H9 (cell line): ENCODE data around the gene CAPN5. TPM values are rescaled to one million over a fixed set of nuclear protein-coding genes. Genes with fewer than 3 reads are reported as not detected.

ENCODE experiments used
- DNase-seq: peaks from one replicate; pipeline ENCODE4 v3.0.0-alpha.2; 2017
- H2AFZ ChIP-seq: one replicate; pipeline ENCODE4 v1.6.1; 2013; ENCODE audit warnings: mild to moderate bottlenecking, low read length, control low read depth, moderate library complexity
- H2AK5ac ChIP-seq: 2 replicates; pipeline ENCODE4 v1.6.1; 2013; ENCODE audit warnings: low read length, control low read depth, mixed read lengths; ENCODE audit not compliant: insufficient read length
- H2BK120ac ChIP-seq: one replicate; pipeline ENCODE4 v1.6.1; 2013; ENCODE audit warnings: low read depth, mild to moderate bottlenecking, low read length, control low read depth, inconsistent platforms; ENCODE audit not compliant: poor library complexity, severe bottlenecking
- H2BK12ac ChIP-seq: 2 replicates; pipeline ENCODE4 v1.6.1; 2013; ENCODE audit warnings: low read length, control low read depth, mixed read lengths, low read depth; ENCODE audit not compliant: insufficient read length
- H2BK15ac ChIP-seq: 2 replicates; pipeline ENCODE4 v1.6.1; 2013; ENCODE audit warnings: low read depth, low read length, control low read depth
- H2BK20ac ChIP-seq: one replicate; pipeline ENCODE4 v1.6.1; 2013; ENCODE audit warnings: low read depth, mild to moderate bottlenecking, low read length, control low read depth, inconsistent platforms; ENCODE audit not compliant: poor library complexity, severe bottlenecking
- H2BK5ac ChIP-seq: 2 replicates; pipeline ENCODE4 v1.6.1; 2013; ENCODE audit warnings: low read length, control low read depth, mixed read lengths; ENCODE audit not compliant: insufficient read length
- H3K14ac ChIP-seq: 2 replicates; pipeline ENCODE4 v1.6.1; 2013; ENCODE audit warnings: low read length, control low read depth; ENCODE audit not compliant: insufficient read depth
- H3K18ac ChIP-seq: 2 replicates; pipeline ENCODE4 v1.6.1; 2013; ENCODE audit warnings: low read depth, mild to moderate bottlenecking, mixed read lengths, low read length, control low read depth; ENCODE audit not compliant: insufficient read length
- H3K23ac ChIP-seq: 2 replicates; pipeline ENCODE4 v1.6.1; 2013; ENCODE audit warnings: low read length, control low read depth, mixed read lengths, low read depth; ENCODE audit not compliant: insufficient read length
- H3K23me2 ChIP-seq: 2 replicates; pipeline ENCODE4 v1.6.1; 2013; ENCODE audit warnings: low read depth, mild to moderate bottlenecking, mixed read lengths, low read length, control low read depth; ENCODE audit not compliant: insufficient read length, poor library complexity, severe bottlenecking
- H3K27ac ChIP-seq: 2 replicates; pipeline ENCODE4 v1.5.1; 2013; ENCODE audit warnings: low read length, control low read depth, mixed read lengths, low read depth; ENCODE audit not compliant: insufficient read length
- H3K27me3 ChIP-seq: 2 replicates; pipeline ENCODE4 v1.6.1; 2013; ENCODE audit warnings: low read length, control low read depth, inconsistent platforms; ENCODE audit not compliant: insufficient read depth
- H3K4ac ChIP-seq: 2 replicates; pipeline ENCODE4 v1.6.1; 2013; ENCODE audit warnings: low read depth, mild to moderate bottlenecking, control low read depth, inconsistent platforms, low read length, moderate library complexity
- H3K4me1 ChIP-seq: 2 replicates; pipeline ENCODE4 v1.6.1; 2013; ENCODE audit warnings: low read length, control low read depth, inconsistent platforms; ENCODE audit not compliant: insufficient read depth
- H3K4me2 ChIP-seq: 2 replicates; pipeline ENCODE4 v1.6.1; 2013; ENCODE audit warnings: low read length, control low read depth, mixed read lengths; ENCODE audit not compliant: insufficient read length, insufficient read depth
- H3K56ac ChIP-seq: 2 replicates; pipeline ENCODE4 v1.6.1; 2013; ENCODE audit warnings: low read depth, mild to moderate bottlenecking, mixed read lengths, low read length, control low read depth; ENCODE audit not compliant: insufficient read length
- H3K79me1 ChIP-seq: 2 replicates; pipeline ENCODE4 v1.6.1; 2013; ENCODE audit warnings: low read depth, mild to moderate bottlenecking, moderate library complexity, low read length, control low read depth, inconsistent platforms; ENCODE audit not compliant: insufficient read depth, poor library complexity, severe bottlenecking
- H3K79me2 ChIP-seq: 2 replicates; pipeline ENCODE4 v1.6.1; 2013; ENCODE audit warnings: low read length, control low read depth, inconsistent platforms; ENCODE audit not compliant: insufficient read depth
- H3K9ac ChIP-seq: 2 replicates; pipeline ENCODE4 v1.6.1; 2013; ENCODE audit warnings: low read length, control low read depth, mixed read lengths; ENCODE audit not compliant: insufficient read length; ENCODE audit errors: extremely low read depth
- H3K9me3 ChIP-seq: one replicate; pipeline ENCODE4 v1.6.1; 2013; ENCODE audit warnings: low read depth, low read length, inconsistent platforms; ENCODE audit not compliant: control insufficient read depth
- H3T11ph ChIP-seq: one replicate; pipeline ENCODE4 v1.6.1; 2013; ENCODE audit warnings: mild to moderate bottlenecking, low read length, control low read depth, inconsistent platforms
- H4K20me1 ChIP-seq: one replicate; pipeline ENCODE4 v1.6.1; 2013; ENCODE audit not compliant: control insufficient read depth, insufficient read length, insufficient read depth
- H4K5ac ChIP-seq: 2 replicates; pipeline ENCODE4 v1.6.1; 2013; ENCODE audit warnings: low read depth, mild to moderate bottlenecking, mixed read lengths, low read length, control low read depth; ENCODE audit not compliant: insufficient read length
- H4K8ac ChIP-seq: replicated peaks from 2 replicates; pipeline ENCODE4 v1.6.1; 2013; ENCODE audit warnings: low read length, control low read depth, mixed read lengths, low read depth; ENCODE audit not compliant: insufficient read length
- H4K91ac ChIP-seq: 2 replicates; pipeline ENCODE4 v1.6.1; 2013; ENCODE audit warnings: low read depth, mild to moderate bottlenecking, moderate library complexity, mixed read lengths, low read length, control low read depth; ENCODE audit not compliant: insufficient read length
- H3K27ac Mint-ChIP-seq, 3 experiments: 2 replicates in 2 of 3; 3 replicates in 1 of 3; pipeline ENCODE4 v1.8.0; 2020 to 2021; ENCODE audit warnings: mixed read lengths in 3 of 3, mild to moderate bottlenecking in 1 of 3, moderate library complexity in 1 of 3
- H3K27me3 Mint-ChIP-seq: 2 replicates; pipeline ENCODE4 v1.8.0; 2021; ENCODE audit warnings: low read depth, mild to moderate bottlenecking, moderate library complexity, mixed read lengths
- H3K36me3 Mint-ChIP-seq, 3 experiments: 2 replicates in 2 of 3; 3 replicates in 1 of 3; pipeline ENCODE4 v1.8.0; 2020 to 2021; ENCODE audit warnings: low read depth in 3 of 3, mixed read lengths in 3 of 3; ENCODE audit not compliant: insufficient read depth in 1 of 3
- H3K4me1 Mint-ChIP-seq, 2 experiments: 2 replicates each; pipeline ENCODE4 v1.8.0; 2020; ENCODE audit warnings: mixed read lengths in 2 of 2
- H3K4me3 Mint-ChIP-seq, 2 experiments: 2 replicates in 1 of 2; 3 replicates in 1 of 2; pipeline ENCODE4 v1.8.0; 2020 to 2021; ENCODE audit warnings: mild to moderate bottlenecking in 2 of 2, mixed read lengths in 2 of 2, moderate library complexity in 1 of 2
- H3K9me3 Mint-ChIP-seq, 2 experiments: 2 replicates in 1 of 2; 3 replicates in 1 of 2; pipeline ENCODE4 v1.8.0; 2020; ENCODE audit warnings: mild to moderate bottlenecking in 2 of 2, mixed read lengths in 2 of 2, moderate library complexity in 1 of 2
- CTCF ChIP-seq: fragments of 200-600 bp; sonication (generic); conservative IDR thresholded peaks from 3 replicates; pipeline ENCODE4 v1.8.0; 2021; ENCODE audit warnings: antibody characterized with exemption, mild to moderate bottlenecking
- WGBS: extraction: QIAGEN DNeasy Blood & Tissue Kit; methylation state at CpG from one replicate; pipeline ENCODE4 v1.1.7; 2013; ENCODE audit warnings: missing lambda C conversion rate, low lambda C conversion rate, mixed read lengths; ENCODE audit not compliant: insufficient read length; ENCODE audit errors: extremely low coverage; 5-methylcytosine and 5-hydroxymethylcytosine counted together
- total RNA-seq: library from RNA; stranded (reverse); gene quantifications from 2 replicates; pipeline ENCODE4 v1.2.1, GENCODE V29; 2021

The CAPN5 gene
- total RNA-seq, 1 experiment from 2014 or later = 16.7 TPM

DNA sequence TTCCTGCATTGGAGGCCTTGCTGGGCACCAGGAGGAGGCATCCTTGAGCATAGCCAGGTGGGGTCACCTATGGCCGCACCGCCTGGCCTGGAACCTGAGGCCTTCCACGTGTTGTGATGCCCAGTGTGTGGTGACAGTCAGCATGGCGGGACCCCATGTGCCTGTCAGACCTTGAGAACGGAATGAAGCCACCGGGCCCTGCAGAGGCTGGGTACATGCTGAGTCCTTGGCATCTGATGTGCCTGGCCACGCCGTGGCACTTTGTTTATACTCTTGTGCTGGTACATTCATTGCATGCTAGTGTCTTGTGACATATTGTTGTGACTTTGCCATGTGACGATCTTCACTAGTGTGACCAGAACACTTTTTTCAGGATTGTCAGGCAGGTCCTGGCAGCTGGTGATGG lies 52.8 kb downstream of the CAPN5 start:
- Mint-ChIP-seq H3K36me3 (peaks cover 3 to 10% (median 6%) of the 10 kb centered on the region in 3 experiments; a peak in 6 of 7 replicates), H3K27ac (no peak overlapping the region), H3K4me3 (no peak overlapping the region), H3K9me3 (no peaks in the 10 kb centered on the region), H3K4me1 (no peaks in the 10 kb centered on the region), H3K27me3 (no peaks in the 10 kb centered on the region)
- no peak overlapping the region for H3K4ac ChIP-seq
- no peak overlapping the region for H3K27ac ChIP-seq
- TF ChIP-seq CTCF = no peak
- H3K27me3 ChIP-seq = no peaks in the 10 kb centered on the region
- H3K4me1 ChIP-seq = no peaks in the 10 kb centered on the region
- no peak for DNase-seq
- H4K5ac ChIP-seq = no peak overlapping the region
- no peak overlapping the region for H2AFZ ChIP-seq
- no peak overlapping the region for H3T11ph ChIP-seq
- no peak overlapping the region for H2BK15ac ChIP-seq
- no peak overlapping the region for H3K4me2 ChIP-seq
- no peak overlapping the region for H3K14ac ChIP-seq
- H2BK12ac ChIP-seq = no peak overlapping the region
- H4K8ac ChIP-seq = no peak overlapping the region
- no peaks in the 10 kb centered on the region for H3K23me2 ChIP-seq
- no peak overlapping the region for H2BK120ac ChIP-seq
- WGBS = no CpG with 5 or more reads among the region's 9 CpGs
- H3K18ac ChIP-seq = no peak overlapping the region
- no peak overlapping the region for H2BK20ac ChIP-seq
- no peaks in the 10 kb centered on the region for H4K20me1 ChIP-seq
- H3K79me2 ChIP-seq = no peaks in the 10 kb centered on the region
- H3K23ac ChIP-seq = no peak overlapping the region
- H3K9me3 ChIP-seq = no peaks in the 10 kb centered on the region
- H4K91ac ChIP-seq = no peak overlapping the region
- H2BK5ac ChIP-seq = no peak overlapping the region
- no peak overlapping the region for H3K9ac ChIP-seq
- H3K56ac ChIP-seq = no peak overlapping the region
- no peaks in the 10 kb centered on the region for H3K79me1 ChIP-seq
- no peak overlapping the region for H2AK5ac ChIP-seq
